B cell (primary cell): ENCODE results near the gene TMPRSS11D. TPM values are rescaled to one million over a fixed set of nuclear protein-coding genes. Genes with fewer than 3 reads are reported as not detected.

Source experiments
- ATAC-seq: fragments of 200-7000 bp; cut with Tn5 transposase; one replicate; pipeline ENCODE4 v1.10.0; 2021; ENCODE audit warnings: low read depth, mild to moderate bottlenecking, moderate number of reproducible peaks, moderate library complexity
- CTCF ChIA-PET: fragments of 350-600 bp; sonication (Branson Sonifier 250); formaldehyde crosslinking; loops from one replicate; lab custom pipeline; 2021; ENCODE audit warnings: antibody characterized with exemption, inconsistent platforms; lab: Charles Lee
- POLR2A ChIA-PET: fragments of 350-600 bp; sonication (Branson Sonifier 250); formaldehyde crosslinking; loops from one replicate; lab custom pipeline; 2021; ENCODE audit warnings: antibody characterized with exemption; lab: Charles Lee
- DNase-seq: peaks from one replicate; pipeline ENCODE4 v3.0.0; 2013
- H2AFZ ChIP-seq: 2 replicates; pipeline ENCODE4 v1.6.1; 2012; ENCODE audit warnings: mild to moderate bottlenecking, low read depth, low read length; ENCODE audit not compliant: insufficient read depth, poor library complexity, severe bottlenecking
- H3K27ac ChIP-seq, 2 donors: 1 replicate in 1 of 2; 2 replicates in 1 of 2; pipeline ENCODE4 v1.5.1; 2012 to 2013; ENCODE audit warnings: low read length in 2 of 2, mild to moderate bottlenecking in 2 of 2, moderate library complexity in 1 of 2
- H3K27me3 ChIP-seq, 4 experiments: fragments of 200-600 bp in 1 of 4; sonication (generic) in 1 of 4; replicated peaks in 1 of 4; 1 replicate in 2 of 4; 2 replicates in 2 of 4; pipeline versions ENCODE4 v1.6.1 to v1.7.0; 2013 to 2016; ENCODE audit warnings: low read length in 3 of 4, mild to moderate bottlenecking in 2 of 4, mixed read lengths in 1 of 4, moderate library complexity in 1 of 4; ENCODE audit not compliant: insufficient read depth in 4 of 4, control insufficient read depth in 3 of 4; ENCODE audit errors: control extremely low read depth in 1 of 4
- H3K36me3 ChIP-seq, 2 experiments: replicated peaks in 1 of 2; 1 replicate in 1 of 2; 2 replicates in 1 of 2; pipeline versions ENCODE4 v1.6.1 to v1.7.1; 2013; ENCODE audit warnings: low read length in 1 of 2; ENCODE audit not compliant: insufficient read depth in 2 of 2, control insufficient read depth in 1 of 2; ENCODE audit errors: control extremely low read depth in 1 of 2, extremely low read depth in 1 of 2
- H3K4me1 ChIP-seq, 2 donors: fragments of 200-600 bp in 1 of 2; sonication (generic) in 1 of 2; 1 replicate in 1 of 2; 2 replicates in 1 of 2; pipeline versions ENCODE4 v1.5.1 to v1.6.1; 2013 to 2017; ENCODE audit warnings: low read length in 2 of 2; ENCODE audit not compliant: control insufficient read depth in 2 of 2, insufficient read depth in 2 of 2
- H3K4me2 ChIP-seq: replicated peaks from 2 replicates; pipeline ENCODE3; 2012; ENCODE audit warnings: mild to moderate bottlenecking, low read depth, low read length; ENCODE audit not compliant: poor library complexity, severe bottlenecking
- H3K4me3 ChIP-seq, 5 experiments: fragments of 200-600 bp in 1 of 5; sonication (generic) in 1 of 5; 1 replicate in 3 of 5; 2 replicates in 2 of 5; pipeline versions ENCODE4 v1.5.1 to v1.7.0; 2011 to 2016; ENCODE audit warnings: low read length in 4 of 5, mild to moderate bottlenecking in 4 of 5, low read depth in 2 of 5, control low read depth in 1 of 5, moderate library complexity in 1 of 5; ENCODE audit not compliant: insufficient read depth in 1 of 5; ENCODE audit errors: control extremely low read depth in 1 of 5, extremely low read depth in 1 of 5
- H3K79me2 ChIP-seq: fragments of 200-600 bp; sonication (generic); one replicate; pipeline ENCODE4 v1.6.0; 2016; ENCODE audit warnings: low read length; ENCODE audit not compliant: control insufficient read depth, insufficient read depth
- H3K9ac ChIP-seq: fragments of 200-600 bp; sonication (generic); 2 replicates; pipeline ENCODE4 v1.6.1; 2017; ENCODE audit warnings: mild to moderate bottlenecking, low read length, moderate library complexity
- H3K9me3 ChIP-seq, 3 donors: one replicate each; pipeline versions ENCODE4 v1.6.1 to v1.7.1; 2013; ENCODE audit warnings: low read length in 2 of 3; ENCODE audit not compliant: control insufficient read depth in 2 of 3, insufficient read depth in 1 of 3; ENCODE audit errors: control extremely low read depth in 1 of 3
- H4K20me1 ChIP-seq: 2 replicates; pipeline ENCODE4 v1.6.0; 2012; ENCODE audit warnings: mild to moderate bottlenecking, low read length; ENCODE audit not compliant: insufficient read depth, control insufficient read depth, poor library complexity, severe bottlenecking
- H3K27ac Mint-ChIP-seq: one replicate; pipeline ENCODE4 v1.8.0; 2021; ENCODE audit warnings: mixed read lengths
- H3K27me3 Mint-ChIP-seq: one replicate; pipeline ENCODE4 v1.8.0; 2021; ENCODE audit warnings: mixed read lengths
- H3K4me1 Mint-ChIP-seq: one replicate; pipeline ENCODE4 v1.8.0; 2021; ENCODE audit warnings: mixed read lengths
- H3K4me3 Mint-ChIP-seq: one replicate; pipeline ENCODE4 v1.8.0; 2021; ENCODE audit warnings: mixed read lengths
- H3K9me3 Mint-ChIP-seq: one replicate; pipeline ENCODE4 v1.8.0; 2022; ENCODE audit warnings: mixed read lengths; ENCODE audit not compliant: insufficient read depth
- EZH2 ChIP-seq: IDR thresholded peaks from 2 replicates; pipeline ENCODE4 v1.6.1; 2012; ENCODE audit warnings: borderline replicate concordance, low read depth, mild to moderate bottlenecking, moderate library complexity, low read length; ENCODE audit not compliant: insufficient read depth, poor library complexity, severe bottlenecking
- WGBS: methylation state at CpG from one replicate; pipeline ENCODE4 v1.1.5; 2013; ENCODE audit warnings: missing lambda C conversion rate; ENCODE audit not compliant: insufficient coverage; 5-methylcytosine and 5-hydroxymethylcytosine counted together
- intact Hi-C: fragments of 100-400 bp; cut with micrococcal nuclease; formaldehyde crosslinking; loops from one replicate; pipeline ENCODE4 v1.10.0; 2022
- polyA plus RNA-seq: library from polyadenylated mRNA; depleted of rRNA; stranded (reverse); fragments of >200 nt; gene quantifications from 2 replicates; pipeline ENCODE4 v1.2.3, GENCODE V29; 2012
- total RNA-seq, 2 donors: library from RNA; stranded (reverse); fragments of 120-200 nt in 1 of 2; gene quantifications; 1 replicate in 1 of 2; 2 replicates in 1 of 2; pipeline versions ENCODE4 v1.2.3 to v1.2.4, GENCODE V29; 2013 to 2022
- TF ChIP-seq, protein P1 (sequence below): fragments of 200-600 bp; IDR thresholded peaks from one replicate; pipeline ENCODE4 v1.8.0; 2022; ENCODE audit warnings: antibody characterized with exemption, mild to moderate bottlenecking

TMPRSS11D gene
- total and polyA plus RNA-seq, 2 donors (not counting 1 experiment from before 2014, with no cell fraction given) = not detected

DNA sequence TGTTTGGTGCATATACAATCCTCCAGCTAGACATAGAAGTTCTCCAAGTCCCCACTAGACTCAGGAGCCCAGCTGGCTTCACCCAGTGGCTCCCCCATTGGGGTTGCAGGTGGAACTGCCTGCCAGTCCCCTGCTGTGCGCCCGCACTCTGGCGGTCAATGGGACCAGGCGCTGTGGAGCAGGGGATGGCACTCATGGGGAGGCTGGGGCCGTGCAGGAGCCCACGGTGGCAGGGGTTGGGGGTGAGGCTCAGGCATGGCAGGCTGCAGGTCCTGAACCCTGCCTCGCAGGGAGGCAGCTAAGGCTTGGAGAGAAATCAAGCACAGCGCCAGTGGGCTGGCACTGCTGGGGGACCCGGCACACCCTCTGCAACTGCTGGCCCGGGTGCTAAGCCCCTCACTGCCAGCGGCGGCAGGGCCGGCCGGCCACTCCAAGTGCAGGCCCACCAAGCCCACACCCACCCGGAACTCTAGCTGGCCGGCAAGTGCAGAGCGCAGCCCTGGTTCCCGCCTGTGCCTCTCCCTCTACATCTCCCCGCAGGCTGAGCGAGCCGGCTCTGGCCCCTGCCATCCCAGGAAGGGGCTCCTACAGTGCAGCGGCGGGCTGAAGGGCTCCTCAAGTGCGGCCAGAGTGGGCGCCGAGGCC, 12.7 kb upstream of the TMPRSS11D start:
- H3K27ac ChIP-seq = no peak overlapping the region
- H3K79me2 ChIP-seq = no peaks in the 10 kb centered on the region
- TF ChIP-seq, protein P1, sequence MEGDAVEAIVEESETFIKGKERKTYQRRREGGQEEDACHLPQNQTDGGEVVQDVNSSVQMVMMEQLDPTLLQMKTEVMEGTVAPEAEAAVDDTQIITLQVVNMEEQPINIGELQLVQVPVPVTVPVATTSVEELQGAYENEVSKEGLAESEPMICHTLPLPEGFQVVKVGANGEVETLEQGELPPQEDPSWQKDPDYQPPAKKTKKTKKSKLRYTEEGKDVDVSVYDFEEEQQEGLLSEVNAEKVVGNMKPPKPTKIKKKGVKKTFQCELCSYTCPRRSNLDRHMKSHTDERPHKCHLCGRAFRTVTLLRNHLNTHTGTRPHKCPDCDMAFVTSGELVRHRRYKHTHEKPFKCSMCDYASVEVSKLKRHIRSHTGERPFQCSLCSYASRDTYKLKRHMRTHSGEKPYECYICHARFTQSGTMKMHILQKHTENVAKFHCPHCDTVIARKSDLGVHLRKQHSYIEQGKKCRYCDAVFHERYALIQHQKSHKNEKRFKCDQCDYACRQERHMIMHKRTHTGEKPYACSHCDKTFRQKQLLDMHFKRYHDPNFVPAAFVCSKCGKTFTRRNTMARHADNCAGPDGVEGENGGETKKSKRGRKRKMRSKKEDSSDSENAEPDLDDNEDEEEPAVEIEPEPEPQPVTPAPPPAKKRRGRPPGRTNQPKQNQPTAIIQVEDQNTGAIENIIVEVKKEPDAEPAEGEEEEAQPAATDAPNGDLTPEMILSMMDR = no peak
- no peak for TF ChIP-seq EZH2
- H3K9me3 ChIP-seq = peaks cover 0 to 12% (median 0%) of the 10 kb centered on the region in 3 donors
- H3K36me3 ChIP-seq = no peaks in the 10 kb centered on the region
- CTCF ChIA-PET = no interaction called here
- no peak overlapping the region for H3K9ac ChIP-seq
- no peak for DNase-seq
- H4K20me1 ChIP-seq = no peaks in the 10 kb centered on the region
- H3K9me3 Mint-ChIP-seq = no peaks in the 10 kb centered on the region
- WGBS = 96% methylated on average over 22 of the region's 26 CpGs
- peaks cover 2% of the 10 kb centered on the region for H3K4me1 Mint-ChIP-seq
- ATAC-seq = no peak
- no peaks in the 10 kb centered on the region for H3K27me3 ChIP-seq
- intact Hi-C loops = no loop called here
- no peak overlapping the region for H3K4me2 ChIP-seq
- H2AFZ ChIP-seq = no peak overlapping the region
- H3K4me1 ChIP-seq = no peaks in the 10 kb centered on the region
- no peak overlapping the region for H3K4me3 ChIP-seq
- POLR2A ChIA-PET = no interaction called here
- H3K4me3 Mint-ChIP-seq = no peak overlapping the region
- H3K27ac Mint-ChIP-seq = no peak overlapping the region
- no peaks in the 10 kb centered on the region for H3K27me3 Mint-ChIP-seq

DNA sequence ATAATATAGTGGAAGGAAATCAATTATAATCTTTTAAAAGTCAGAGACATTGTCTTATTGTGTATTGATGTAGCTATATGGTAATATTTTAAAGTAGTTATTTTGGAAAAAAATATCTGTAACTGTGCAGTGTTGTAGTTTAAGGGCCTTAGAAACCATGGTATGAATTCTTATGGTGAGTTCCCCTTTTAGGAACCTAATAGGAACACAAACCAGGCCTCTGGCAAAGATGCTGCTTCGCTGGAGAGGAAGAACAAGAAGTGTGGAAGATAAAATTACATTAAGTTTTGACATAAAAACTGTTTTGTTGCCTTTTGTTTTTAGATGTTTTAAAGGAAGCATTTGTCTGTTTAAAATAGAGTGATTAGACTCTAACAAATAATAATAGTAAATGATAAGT, 10.9 kb upstream of the TMPRSS11D start:
- Mint-ChIP-seq H3K4me3 (no peak overlapping the region), H3K27ac (no peak overlapping the region), H3K27me3 (no peaks in the 10 kb centered on the region), H3K9me3 (no peaks in the 10 kb centered on the region), H3K4me1 (peaks cover 6% of the 10 kb centered on the region)
- Histone ChIP-seq H3K9me3 (peaks cover 0 to 12% (median 0%) of the 10 kb centered on the region in 3 donors), H3K4me1 (no peaks in the 10 kb centered on the region), H3K79me2 (no peaks in the 10 kb centered on the region), H4K20me1 (no peaks in the 10 kb centered on the region), H3K9ac (no peak overlapping the region), H3K27ac (no peak overlapping the region), H3K36me3 (no peaks in the 10 kb centered on the region), H2AFZ (no peak overlapping the region), H3K27me3 (no peaks in the 10 kb centered on the region), H3K4me3 (no peak overlapping the region), H3K4me2 (no peak overlapping the region)
- no CpG with 5 or more reads among the region's 1 CpG for WGBS
- no peak for DNase-seq
- ChIA-PET POLR2A (no interaction called here), CTCF (no interaction called here)
- intact Hi-C loops = no loop called here
- TF ChIP-seq EZH2 = no peak
- TF ChIP-seq, protein P1 = no peak
- ATAC-seq = no peak
